ENCODE data around the gene ASGR1.

Gene ASGR1

GRCh38 chr17:7179317-7180254 is at the start of gene ASGR1:
Gene ASGR1 (minus strand): TSS chr17:7179370. CDS start chr17:7178563, 807 bp downstream.
- no peak for DNase-seq
- intact Hi-C loops (cut with DNase I), result no loop called here

GRCh38 chr17:7228920-7229319 is 49.8 kb upstream of the ASGR1 start:
- no peak for DNase-seq
- intact Hi-C loops (cut with DNase I), result no loop called here

- DNase-seq, result no peak
- intact Hi-C loops (cut with DNase I), result no loop called here
Observed at GRCh38 chr17:7226721-7227710, 47.8 kb upstream of the ASGR1 start.

- DNase-seq, result no peak
- intact Hi-C loops (cut with DNase I), result no loop called here
Observed at GRCh38 chr17:7225711-7226331, 46.7 kb upstream of the ASGR1 start.

GRCh38 chr17:7224661-7225111 is 45.5 kb upstream of the ASGR1 start:
- intact Hi-C loops (cut with DNase I), result no loop called here
- DNase-seq, result no peak

- no peak for DNase-seq
- intact Hi-C loops (cut with DNase I), result no loop called here
Observed at GRCh38 chr17:7224110-7224509, 44.9 kb upstream of the ASGR1 start.

- intact Hi-C loops (cut with DNase I), result no loop called here
- DNase-seq, result no peak
Observed at GRCh38 chr17:7223375-7223774, 44.2 kb upstream of the ASGR1 start.

GRCh38 chr17:7222972-7223292 is 43.8 kb upstream of the ASGR1 start:
- intact Hi-C loops (cut with DNase I), result no loop called here
- DNase-seq, result no peak

- DNase-seq, result no peak
- intact Hi-C loops (cut with DNase I), result no loop called here
Observed at GRCh38 chr17:7222093-7222971, 43.2 kb upstream of the ASGR1 start.

GRCh38 chr17:7221278-7222092 is 42.3 kb upstream of the ASGR1 start:
- no peak for DNase-seq
- intact Hi-C loops (cut with DNase I), result no loop called here

- intact Hi-C loops (cut with DNase I), result no loop called here
- peak in 29 of 42 donors; percentile 42 to 76 (median 61) for DNase-seq
Observed at GRCh38 chr17:7220593-7221277, 41.6 kb upstream of the ASGR1 start.

GRCh38 chr17:7219812-7220592 is 40.8 kb upstream of the ASGR1 start, which contains the start of the genes ACADVL and DLG4:
Gene ACADVL (plus strand): TSS chr17:7219938. CDS start chr17:7219985, 47 bp downstream.
Gene DLG4 (minus strand): TSS chr17:7219836.
- intact Hi-C loops (cut with DNase I), result no loop called here
- peak; percentile 86 to 97 (median 92) for DNase-seq

- no peak for DNase-seq
- intact Hi-C loops (cut with DNase I), result no loop called here
Observed at GRCh38 chr17:7219229-7219811, 40.1 kb upstream of the ASGR1 start.

GRCh38 chr17:7218758-7219157 is 39.6 kb upstream of the ASGR1 start:
- DNase-seq, result no peak
- intact Hi-C loops (cut with DNase I), result no loop called here

- intact Hi-C loops (cut with DNase I), result no loop called here
- no peak for DNase-seq
Observed at GRCh38 chr17:7218166-7218565, 39.0 kb upstream of the ASGR1 start.

All from head of caudate nucleus (tissue), 42 donors.